H7 (cell line): ENCODE results near the gene SLC28A2. TPM values are rescaled to one million over a fixed set of nuclear protein-coding genes. Genes with fewer than 3 reads are reported as not detected.
"Not testable (repeated sequence)": the region's sequence is repeated elsewhere in the genome, so short reads cannot be mapped to it uniquely, and the experiment has no call there.

Experiments used
- DNase-seq: peaks from one replicate; pipeline ENCODE4 v3.0.0; 2012
- H3K27me3 ChIP-seq: 2 replicates; pipeline ENCODE4 v1.6.0; 2011; ENCODE audit warnings: mild to moderate bottlenecking, low read length; ENCODE audit not compliant: control insufficient read depth, insufficient read depth
- H3K36me3 ChIP-seq: replicated peaks from 2 replicates; pipeline ENCODE4 v1.5.1; 2011; ENCODE audit warnings: low read length; ENCODE audit not compliant: control insufficient read depth, insufficient read depth
- H3K4me3 ChIP-seq: 2 replicates; pipeline ENCODE4 v1.5.1; 2011; ENCODE audit warnings: low read depth, mild to moderate bottlenecking, control low read depth, low read length, moderate library complexity; ENCODE audit not compliant: insufficient read depth
- total RNA-seq: library from RNA; depleted of rRNA; stranded (reverse); fragments of >200 nt; shearing (Covaris generic); gene quantifications from 2 replicates; pipeline ENCODE4 v1.2.3, GENCODE V29; 2014

SLC28A2 gene
- total RNA-seq, 1 experiment from 2014 or later = not detected

DNA sequence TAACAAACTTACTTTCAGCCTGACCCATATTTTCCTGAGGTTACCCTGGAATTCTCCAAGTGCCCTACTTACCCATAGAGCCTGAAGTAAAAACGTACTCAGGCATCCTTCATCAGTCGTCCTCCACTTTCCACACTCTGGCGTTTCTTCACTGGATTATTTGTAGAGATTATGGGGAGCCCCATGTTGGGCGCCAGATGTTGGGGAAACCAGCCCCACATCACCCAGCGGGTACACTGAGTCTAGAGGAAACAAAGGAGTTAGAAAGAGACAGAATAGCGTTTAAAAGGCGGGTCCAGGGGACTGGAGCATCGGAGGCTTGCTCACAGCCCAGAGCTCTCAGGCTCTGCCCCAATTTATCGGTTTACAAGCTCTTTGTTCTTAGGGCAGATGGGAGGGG lies 9.7 kb upstream of the SLC28A2 start:
- DNase-seq = no peak
- Histone ChIP-seq H3K36me3 (no peaks in the 10 kb centered on the region), H3K27me3 (no peaks in the 10 kb centered on the region), H3K4me3 (no peak overlapping the region)

DNA sequence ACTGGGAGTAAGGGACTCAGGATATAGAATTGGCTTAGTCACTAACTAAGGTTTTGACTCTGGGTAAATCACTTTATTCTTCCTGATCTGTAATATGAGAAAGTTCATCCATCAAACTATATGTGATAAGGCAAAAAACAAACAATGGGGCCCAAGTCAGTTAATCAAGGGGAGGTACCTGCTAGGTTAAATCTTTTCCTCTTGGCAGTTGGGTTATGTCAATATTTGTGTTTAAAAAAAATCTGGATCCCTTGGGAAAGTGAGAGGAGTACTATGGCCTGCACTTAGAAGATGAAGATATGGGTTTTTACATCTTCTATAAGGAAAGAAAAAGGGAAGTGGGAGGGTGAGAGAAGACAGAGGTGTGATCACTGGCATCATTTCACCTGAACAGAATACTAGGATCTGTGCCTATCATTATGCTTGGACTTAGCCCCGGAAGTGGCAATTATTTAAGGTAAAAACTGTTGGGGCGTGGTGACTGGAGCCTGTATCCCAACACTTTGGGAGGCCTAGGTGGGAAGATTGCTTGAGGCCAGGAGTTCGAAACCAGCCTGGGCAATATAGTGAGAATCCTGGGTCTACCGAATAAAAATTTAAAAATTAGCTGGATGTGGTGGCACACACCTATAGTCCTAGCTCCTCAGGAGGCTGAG lies 2.8 kb upstream of the SLC28A2 start:
- H3K4me3 ChIP-seq = no peak overlapping the region
- DNase-seq = no peak
- no peaks in the 10 kb centered on the region for H3K36me3 ChIP-seq
- no peaks in the 10 kb centered on the region for H3K27me3 ChIP-seq

DNA sequence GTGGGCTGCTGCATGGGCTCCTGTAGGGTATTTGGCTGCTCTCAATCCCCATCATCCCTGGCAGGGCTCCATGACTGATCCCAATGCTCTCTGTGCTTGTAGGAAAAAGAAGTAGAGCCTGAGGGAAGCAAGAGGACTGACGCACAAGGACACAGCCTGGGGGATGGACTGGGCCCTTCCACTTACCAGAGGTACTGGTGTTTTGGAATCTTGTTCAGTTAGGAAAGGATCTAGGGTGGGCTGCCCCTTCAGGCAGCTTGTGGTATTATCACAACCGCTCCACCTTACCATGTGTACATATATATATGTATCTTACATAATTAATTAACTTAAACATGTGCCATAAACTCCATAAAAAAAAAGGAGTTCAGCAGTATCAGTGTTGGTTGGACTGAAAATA lies 1.3 kb downstream of the SLC28A2 start:
- Histone ChIP-seq H3K4me3 (no peak overlapping the region), H3K27me3 (no peaks in the 10 kb centered on the region), H3K36me3 (no peaks in the 10 kb centered on the region)
- DNase-seq = peak; percentile 59

DNA sequence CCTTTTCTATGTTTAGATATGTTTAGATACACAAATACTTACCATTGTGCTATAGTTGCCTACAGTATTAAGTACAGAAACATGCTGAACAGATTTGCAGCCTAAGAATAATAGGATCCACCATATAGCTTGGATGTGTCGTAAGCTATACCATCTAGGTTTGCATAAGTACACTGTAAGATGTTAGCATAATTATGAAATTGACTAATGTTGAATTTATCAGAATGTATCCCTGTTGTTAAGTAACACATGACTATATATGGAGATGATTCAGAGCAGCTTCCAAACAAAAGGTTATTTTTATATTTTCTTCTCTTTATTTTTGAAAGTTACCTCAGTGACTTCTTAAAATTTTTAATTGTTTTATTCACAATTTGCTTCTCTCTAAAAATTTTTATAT lies 2.4 kb downstream of the SLC28A2 start:
- DNase-seq = no peak
- H3K4me3 ChIP-seq = no peak overlapping the region
- H3K27me3 ChIP-seq = no peaks in the 10 kb centered on the region
- no peaks in the 10 kb centered on the region for H3K36me3 ChIP-seq

DNA sequence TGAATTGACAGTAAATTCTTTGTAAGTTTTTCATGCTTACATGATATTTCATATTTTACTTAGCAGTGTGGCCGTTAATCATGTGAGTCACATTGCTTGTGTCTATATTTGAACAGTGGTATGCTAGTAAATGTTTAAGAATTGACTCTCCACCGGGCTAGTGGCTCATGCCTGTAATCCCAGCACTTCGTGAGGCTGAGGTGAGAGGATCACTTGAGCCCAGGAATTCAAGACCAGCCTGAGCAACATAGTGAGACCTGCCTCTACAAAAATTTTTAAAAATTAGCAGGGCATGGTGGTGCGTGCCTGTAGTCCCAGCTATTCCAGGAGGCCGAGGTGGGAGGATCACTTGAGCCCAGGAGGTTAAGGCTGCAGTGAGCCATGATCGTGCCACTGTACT lies 2.8 kb downstream of the SLC28A2 start:
- H3K36me3 ChIP-seq, H3K27me3 ChIP-seq, H3K4me3 ChIP-seq, DNase-seq: not testable (repeated sequence)

DNA sequence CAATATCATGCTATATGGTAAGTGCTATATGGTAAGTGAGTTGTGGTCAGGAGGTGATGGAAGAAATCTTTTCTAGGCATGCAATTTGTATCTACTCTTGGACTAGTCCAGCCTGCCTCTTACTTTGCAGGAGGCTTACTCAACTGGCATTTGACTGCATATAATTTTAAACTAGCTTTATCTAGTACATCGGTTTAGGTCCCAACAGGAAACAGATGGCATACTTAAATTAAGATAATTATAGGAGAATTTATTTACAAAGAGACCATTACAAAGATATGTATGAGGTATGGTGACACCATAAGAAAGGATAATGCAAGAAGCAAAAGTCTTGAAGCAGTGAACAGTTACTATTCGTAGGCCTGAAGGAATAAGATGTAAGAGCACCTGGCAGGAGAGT lies 7.8 kb downstream of the SLC28A2 start:
- no peaks in the 10 kb centered on the region for H3K27me3 ChIP-seq
- DNase-seq = no peak
- H3K4me3 ChIP-seq = no peak overlapping the region
- H3K36me3 ChIP-seq = no peaks in the 10 kb centered on the region

DNA sequence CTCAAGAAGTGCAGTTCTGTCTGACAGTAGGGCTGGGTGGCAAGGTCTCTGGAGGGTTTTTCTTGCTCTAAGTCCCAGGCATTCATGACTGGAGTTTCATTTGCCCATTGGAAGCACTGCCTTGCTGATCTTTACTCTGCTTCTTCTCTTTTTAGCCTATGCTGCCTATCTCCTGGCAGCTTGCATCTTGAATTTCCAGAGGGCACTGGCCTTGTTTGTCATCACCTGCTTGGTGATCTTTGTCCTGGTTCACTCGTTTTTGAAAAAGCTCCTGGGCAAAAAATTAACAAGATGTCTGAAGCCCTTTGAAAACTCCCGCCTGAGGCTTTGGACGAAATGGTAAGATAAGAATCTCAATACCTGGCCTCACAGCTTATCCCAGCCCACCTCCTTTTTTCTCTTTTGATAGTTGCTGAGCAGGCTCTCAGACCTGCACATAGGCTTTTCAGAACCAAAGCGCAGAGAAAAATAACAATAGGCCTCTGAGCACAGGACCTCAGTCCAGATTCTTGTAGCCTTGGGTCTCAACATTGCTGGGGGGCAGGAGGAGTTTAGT lies 10.9 kb downstream of the SLC28A2 start:
- no peak for DNase-seq
- no peaks in the 10 kb centered on the region for H3K36me3 ChIP-seq
- no peak overlapping the region for H3K4me3 ChIP-seq
- H3K27me3 ChIP-seq = no peaks in the 10 kb centered on the region

DNA sequence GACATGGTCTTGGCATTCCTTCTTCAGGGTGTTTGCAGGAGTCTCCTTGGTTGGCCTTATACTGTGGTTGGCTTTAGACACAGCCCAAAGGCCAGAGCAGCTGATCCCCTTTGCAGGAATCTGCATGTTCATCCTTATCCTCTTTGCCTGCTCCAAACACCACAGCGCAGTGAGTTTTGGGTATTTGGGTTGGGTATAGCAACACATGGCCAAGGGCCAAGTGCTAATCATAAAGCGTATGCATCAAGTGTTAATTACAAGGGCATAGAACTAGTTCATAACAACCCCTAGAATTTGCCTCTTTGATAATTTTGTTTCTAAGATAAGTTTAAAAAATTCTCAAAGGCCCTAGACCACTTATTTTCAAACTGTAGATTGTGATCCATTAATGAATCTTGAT lies 11.8 kb downstream of the SLC28A2 start:
- no peak overlapping the region for H3K4me3 ChIP-seq
- no peaks in the 10 kb centered on the region for H3K36me3 ChIP-seq
- H3K27me3 ChIP-seq = no peaks in the 10 kb centered on the region
- DNase-seq = no peak

DNA sequence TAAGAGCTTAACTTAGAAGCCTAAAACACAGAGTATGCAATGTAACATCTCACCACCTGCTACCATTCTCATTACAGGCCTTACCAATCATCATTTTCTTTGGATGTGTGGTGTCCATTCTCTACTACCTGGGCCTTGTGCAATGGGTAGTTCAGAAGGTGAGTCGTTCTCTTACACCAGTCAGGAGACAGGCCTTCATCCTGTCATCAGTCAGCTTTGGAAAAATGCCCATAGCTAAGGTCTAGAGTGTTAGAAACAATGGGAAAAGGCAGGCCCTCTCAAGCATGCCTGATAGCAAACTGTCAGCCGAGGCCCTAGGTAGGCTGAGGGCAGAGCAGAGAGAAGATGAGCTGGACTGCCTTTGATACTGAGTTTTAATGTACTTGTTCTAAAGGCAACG lies 13.5 kb downstream of the SLC28A2 start:
- Histone ChIP-seq H3K27me3 (no peaks in the 10 kb centered on the region), H3K36me3 (no peaks in the 10 kb centered on the region), H3K4me3 (no peak overlapping the region)
- DNase-seq = no peak

DNA sequence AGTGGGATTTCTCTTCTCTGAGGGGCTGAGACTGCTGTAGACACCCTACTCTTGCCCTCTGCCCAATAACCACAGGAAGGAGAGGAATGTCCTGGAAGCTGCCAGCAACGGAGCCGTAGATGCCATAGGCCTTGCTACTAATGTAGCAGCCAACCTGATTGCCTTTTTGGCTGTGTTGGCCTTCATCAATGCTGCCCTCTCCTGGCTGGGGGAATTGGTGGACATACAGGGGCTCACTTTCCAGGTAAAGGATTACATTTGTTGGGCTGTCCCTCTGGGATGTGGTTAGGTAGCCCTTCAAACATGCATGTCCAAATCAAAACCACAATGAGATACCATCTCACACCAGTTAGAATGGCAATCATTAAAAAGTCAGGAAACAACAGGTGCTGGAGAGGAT lies 16.1 kb downstream of the SLC28A2 start:
- DNase-seq = peak; percentile 40
- Histone ChIP-seq H3K36me3 (no peaks in the 10 kb centered on the region), H3K27me3 (no peaks in the 10 kb centered on the region; the same call in 1 of the 2 replicates), H3K4me3 (no peak overlapping the region)

DNA sequence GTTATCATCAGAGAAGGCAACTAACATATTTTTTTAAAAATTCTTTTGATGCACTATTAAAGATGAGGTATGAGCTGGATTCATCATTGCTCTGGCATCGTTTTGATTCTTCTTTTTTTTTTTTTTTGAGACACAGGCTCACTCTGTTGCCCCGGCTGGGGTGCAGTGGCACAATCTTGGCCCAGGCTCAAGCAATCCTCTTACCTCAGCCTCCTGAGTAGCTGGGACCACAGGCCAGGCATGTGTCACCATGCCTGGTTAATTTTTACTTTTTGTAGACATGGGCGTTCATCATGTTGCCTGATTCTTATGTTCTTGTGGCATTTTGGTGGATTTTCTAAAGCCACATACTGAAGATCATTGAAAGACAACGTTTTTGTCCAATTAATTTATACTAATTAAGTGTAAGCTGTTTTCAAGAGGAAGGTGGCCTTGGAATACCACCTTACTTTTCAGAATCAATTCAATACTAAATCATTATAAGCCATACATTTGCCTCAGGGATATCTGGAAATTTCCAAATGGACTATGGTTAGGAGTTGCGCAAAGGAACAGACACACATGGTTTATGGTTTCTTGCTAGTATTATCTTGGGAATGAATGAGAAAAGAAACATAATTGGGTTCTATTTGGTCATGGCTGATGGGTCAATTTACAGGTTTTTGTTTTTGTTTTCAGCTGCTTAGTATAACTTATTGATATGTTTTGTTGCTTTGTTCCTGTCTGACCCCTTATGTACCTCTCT lies 22.8 kb downstream of the SLC28A2 start:
- no peak overlapping the region for H3K4me3 ChIP-seq
- no peaks in the 10 kb centered on the region for H3K36me3 ChIP-seq
- no peaks in the 10 kb centered on the region; the same call in 1 of the 2 replicates for H3K27me3 ChIP-seq
- DNase-seq = no peak

DNA sequence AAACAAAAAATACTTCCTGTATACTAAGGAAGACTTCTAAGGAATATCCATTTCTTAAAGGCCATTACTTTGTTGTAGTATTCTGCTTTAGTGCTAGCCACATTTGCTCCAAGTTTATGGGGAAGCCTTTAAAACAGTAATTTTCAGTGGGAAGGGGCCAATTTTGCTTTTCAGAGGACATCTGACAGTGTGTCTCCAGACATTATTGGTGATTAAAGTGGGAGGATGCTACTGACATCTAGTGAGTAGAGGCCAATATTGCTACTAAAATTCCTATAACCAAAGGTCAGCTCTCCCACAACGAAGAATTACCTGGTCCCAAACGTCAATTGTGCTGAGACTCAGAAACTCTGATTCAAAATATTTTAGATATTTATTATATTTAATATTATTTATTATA lies 24.8 kb downstream of the SLC28A2 start:
- Histone ChIP-seq H3K36me3 (no peaks in the 10 kb centered on the region), H3K4me3 (no peak overlapping the region), H3K27me3 (no peaks in the 10 kb centered on the region; the same call in 1 of the 2 replicates)
- DNase-seq = peak; percentile 52

DNA sequence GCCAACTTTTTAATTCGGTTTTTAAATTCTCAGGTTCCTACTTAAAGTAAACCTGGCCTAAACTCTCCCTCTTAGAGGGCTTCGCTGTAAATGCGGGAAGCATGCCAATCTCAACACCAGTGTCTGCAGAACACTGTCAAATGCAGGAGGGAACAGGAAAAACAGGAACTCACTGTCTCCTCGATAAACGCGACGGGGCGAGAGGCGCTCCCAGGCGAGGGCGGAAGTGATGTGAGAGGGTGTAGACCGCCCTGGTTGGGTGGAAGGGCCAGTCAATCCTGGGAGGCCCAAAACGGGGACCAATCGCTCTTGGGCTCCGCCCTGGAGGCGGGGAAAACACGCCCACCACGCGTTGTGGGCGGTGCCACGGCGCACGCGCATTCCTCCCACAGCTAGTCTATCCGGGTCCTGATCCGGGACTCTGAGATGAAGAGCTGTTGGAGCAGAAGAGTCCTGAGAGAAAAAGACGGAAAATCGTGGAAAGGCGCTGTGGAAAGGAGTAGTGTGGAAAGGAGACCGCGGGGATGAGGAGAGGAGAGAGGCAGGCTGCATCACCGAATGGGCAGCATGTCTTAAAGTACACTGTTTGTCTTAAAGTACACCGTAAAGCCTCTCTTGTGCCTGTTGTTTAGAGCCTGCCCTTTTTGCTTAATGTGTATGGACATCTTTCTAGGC lies 27.1 kb downstream of the SLC28A2 start:
- DNase-seq = peak; percentile 95
- no peaks in the 10 kb centered on the region for H3K27me3 ChIP-seq
- H3K4me3 ChIP-seq = peak overlapping the region; percentile 76
- H3K36me3 ChIP-seq = no peaks in the 10 kb centered on the region

DNA sequence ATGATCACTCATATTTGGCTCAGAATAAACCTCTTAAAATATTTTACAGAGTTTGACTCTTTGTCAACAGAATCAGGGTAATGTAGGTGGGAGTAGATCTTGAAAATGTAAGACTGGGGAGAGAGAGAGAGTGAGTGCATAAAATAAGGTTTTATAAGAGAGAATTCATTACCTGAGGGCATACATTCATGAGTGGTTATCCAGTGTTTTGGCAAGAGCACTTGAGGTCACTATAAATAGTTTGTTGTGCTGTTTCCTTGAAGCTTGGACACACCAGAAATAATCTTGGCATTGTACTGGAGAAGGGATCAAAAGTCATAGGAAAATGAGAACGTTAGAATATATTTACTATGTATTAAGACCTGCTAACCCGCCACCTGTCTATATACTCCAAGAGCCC lies 33.4 kb downstream of the SLC28A2 start:
- Histone ChIP-seq H3K36me3 (no peaks in the 10 kb centered on the region), H3K4me3 (no peak overlapping the region), H3K27me3 (no peaks in the 10 kb centered on the region)
- DNase-seq = no peak
